GM19467 (cell line): ENCODE data around the gene PDE2A.

Source experiments
- ATAC-seq: cut with Tn5 transposase; IDR thresholded peaks from one replicate; pipeline ENCODE4 v1.9.1; 2021; ENCODE audit warnings: mild to moderate bottlenecking, moderate library complexity; ENCODE audit not compliant: unreplicated experiment

PDE2A gene

DNA sequence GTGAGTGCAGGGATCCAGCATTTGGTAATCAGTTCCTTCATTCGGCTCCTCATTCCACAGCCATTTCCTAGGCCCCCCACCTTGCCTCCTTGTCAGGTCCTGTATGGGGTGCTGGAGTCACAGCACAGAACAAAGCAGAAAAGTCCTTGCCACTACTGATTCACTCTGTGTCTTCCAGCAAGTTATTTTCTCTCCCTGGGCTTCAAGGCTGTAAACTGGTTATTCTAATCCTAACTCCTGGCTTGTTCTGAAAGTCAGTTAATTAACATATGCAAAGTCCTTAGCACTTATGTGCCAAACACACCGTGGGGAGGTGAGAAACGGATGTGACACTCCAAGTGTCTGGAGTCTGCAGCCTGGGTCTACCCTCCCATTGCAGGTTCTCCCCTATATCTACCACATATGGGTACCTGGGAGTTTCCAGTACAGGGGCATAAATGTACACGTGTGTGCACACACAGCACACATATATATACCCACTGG is 30.6 kb upstream of the PDE2A start:
- no peak for ATAC-seq

DNA sequence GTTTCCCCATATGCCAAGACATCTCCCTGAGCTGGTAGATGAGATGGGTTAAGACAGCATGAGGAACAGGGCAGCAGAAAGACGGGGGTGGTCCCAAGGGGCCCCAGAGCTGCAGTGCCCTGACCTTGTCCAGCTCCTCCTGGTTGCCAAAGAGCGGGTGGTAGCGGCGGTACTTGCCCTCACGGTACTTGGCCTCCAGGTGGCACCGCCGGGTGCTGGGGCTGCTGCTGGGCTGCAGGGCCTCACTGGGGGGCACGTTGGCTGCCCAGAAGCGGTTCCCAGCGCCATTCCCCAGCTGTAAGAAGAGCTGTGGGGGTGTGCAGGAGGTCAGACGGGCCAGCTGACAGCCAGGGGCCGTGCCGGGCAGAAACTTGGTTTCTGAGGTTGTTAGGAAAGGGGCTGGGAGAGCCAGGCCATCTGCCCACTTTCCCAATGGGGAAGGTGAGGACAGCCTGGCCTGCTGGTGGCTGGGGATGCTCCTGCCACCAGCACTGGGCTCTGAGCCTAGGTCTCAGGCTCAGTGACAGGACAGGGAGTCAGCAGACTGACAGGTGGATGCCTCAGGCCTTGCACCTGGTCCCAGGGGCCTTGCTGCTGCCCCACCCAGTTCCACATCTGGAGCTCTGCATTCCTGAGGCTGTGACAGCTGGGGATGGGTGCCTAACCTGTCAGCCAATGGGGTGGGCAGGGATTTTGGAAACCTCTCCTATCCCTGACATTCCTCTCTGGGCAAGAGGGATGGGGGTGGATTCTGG is 30.0 kb upstream of the PDE2A start:
- no peak for ATAC-seq

DNA sequence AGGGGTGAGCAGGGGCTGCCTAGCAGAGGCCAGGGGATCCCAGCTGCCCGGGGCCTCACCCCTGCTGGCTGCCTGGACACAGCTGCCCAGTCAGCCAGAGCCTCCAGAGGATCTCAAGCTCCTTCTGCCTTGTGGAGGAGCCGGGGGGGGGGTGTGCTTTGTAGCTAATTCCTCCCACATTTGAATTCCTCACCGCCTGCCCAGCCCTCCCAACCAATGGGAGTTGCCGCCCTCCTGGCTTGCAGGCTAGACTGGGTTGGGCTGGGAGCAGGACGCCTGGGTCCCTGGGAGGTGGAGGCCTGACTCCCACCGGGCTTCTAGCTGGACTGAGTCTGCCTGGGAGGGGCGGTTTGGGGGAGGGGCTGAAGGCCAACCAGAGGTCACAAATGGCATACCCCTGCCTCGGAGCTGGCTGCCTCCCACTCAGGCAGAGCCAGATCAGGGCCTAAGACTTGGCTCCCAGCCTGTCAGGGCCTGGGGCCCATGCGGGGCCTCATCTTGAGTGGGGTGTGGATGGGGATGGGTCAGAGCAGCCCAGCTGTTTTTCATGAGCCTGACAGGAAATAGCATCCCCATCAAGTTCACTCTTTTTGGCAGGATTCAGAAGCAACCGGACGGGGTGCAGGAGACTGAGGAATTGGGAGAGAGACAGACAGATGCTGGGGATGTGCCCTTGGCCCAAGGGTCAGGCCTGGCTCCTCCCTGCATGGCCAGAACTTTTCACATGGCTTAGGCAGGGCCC is 29.2 kb upstream of the PDE2A start:
- ATAC-seq = no peak

DNA sequence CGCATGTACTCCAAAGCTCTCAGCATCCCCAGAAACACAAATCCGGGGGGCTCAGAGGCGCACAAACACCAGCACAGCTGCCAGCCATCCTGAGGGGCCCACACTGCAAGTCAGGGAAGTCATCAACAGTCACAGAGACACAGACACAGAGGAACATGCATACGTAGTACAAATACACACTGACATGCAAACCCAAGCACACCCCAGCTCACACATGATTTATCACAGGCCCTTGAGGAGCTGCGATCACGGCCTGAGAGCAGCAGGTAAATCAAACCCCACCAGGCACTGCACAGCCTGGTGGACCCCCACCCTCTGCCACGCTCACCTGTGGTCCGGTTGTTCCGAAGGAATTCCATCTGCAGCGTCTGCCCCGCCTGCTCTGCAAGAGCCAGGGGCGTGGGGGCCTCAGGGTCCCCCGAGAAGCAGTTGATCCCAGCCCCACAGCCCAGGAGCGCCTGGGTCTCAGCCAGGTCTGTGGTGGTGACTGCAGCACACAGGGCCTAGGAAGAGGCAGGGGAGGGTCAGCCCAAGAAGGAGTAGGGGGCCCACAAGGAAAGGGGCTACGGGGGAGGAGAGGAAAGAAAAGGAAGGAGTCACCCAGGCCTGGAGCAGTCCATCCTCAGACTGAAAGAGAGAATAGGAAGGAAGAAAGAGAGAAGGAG is 28.5 kb upstream of the PDE2A start:
- ATAC-seq = no peak

DNA sequence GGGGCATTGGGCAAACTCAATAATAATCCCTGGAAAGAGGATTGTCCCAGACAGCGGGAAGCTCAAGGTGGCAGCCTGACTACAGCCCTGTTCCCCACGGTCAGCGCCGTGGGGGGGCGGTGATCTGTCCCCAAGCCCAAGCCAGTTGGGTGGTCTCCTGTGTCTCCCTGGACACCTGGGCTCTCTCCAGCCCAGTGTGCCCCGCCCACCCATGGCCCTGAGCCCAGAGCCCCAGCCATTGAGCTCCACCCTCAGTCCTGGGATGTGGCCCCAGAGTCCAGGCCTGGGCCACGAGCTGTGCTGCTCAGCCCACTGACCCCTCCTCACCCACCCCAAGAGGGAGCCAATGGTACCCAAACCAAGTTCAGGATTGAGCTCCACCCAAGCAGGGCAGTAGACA is 27.9 kb upstream of the PDE2A start:
- no peak for ATAC-seq

DNA sequence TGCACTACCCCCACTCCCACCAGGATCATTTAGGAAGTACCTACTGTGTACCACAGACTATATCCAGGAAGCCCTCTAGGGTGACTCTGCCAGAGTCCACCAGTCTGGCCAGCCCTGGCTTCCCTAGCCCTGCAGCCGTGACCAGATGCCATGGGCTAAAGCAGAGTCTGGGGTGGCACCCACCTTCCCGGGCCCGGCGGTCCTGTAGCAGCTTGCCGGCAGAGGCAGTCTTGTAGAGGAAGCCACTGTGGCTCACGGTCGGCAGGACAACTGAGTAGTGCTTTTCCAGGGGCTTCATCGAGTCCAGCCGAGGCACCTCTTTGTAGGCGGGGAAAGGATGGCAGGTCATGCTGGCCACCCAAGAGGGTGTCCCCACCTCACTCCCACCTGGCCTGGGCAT is 27.2 kb upstream of the PDE2A start:
- no peak for ATAC-seq

DNA sequence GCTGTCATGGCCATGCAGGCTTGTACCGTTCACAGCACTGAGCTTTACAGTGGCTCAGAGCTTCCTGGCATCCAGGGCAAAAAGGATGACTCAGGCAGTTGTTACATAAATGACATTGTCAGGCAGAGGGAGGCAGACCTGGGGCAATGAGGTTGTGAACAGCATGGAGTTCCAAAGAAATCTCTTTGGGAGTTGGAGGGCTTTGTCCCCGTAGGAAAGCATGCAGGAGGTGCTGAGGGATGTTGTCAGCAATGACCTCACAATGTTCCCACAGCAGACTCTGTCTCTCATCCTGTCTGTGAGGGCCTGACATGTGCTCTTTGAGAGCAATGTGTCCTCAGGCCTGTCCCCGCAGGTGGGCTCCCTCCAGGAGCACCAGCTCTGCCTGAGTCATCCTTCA is 25.9 kb upstream of the PDE2A start:
- ATAC-seq = no peak

DNA sequence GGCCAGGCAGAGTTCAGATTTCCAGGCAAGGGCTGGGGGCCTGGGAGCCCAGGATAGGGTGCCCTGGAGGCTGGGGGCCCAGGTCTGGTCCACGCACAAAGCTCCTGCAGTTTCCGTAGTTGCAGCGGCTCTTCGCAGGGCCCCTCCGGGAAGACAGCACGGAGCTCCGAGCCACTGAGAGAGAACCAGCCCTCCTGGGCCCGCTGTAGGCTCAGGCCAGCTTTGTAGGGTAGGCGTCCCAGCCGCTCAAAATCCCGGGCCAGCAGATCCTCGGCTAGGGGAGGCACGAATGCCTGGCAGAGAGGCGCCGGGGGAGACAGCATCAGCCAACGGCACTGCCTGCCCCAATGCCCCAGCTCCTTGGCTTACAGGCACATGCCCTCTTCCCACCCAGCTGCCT is 23.6 kb upstream of the PDE2A start:
- ATAC-seq = no peak

DNA sequence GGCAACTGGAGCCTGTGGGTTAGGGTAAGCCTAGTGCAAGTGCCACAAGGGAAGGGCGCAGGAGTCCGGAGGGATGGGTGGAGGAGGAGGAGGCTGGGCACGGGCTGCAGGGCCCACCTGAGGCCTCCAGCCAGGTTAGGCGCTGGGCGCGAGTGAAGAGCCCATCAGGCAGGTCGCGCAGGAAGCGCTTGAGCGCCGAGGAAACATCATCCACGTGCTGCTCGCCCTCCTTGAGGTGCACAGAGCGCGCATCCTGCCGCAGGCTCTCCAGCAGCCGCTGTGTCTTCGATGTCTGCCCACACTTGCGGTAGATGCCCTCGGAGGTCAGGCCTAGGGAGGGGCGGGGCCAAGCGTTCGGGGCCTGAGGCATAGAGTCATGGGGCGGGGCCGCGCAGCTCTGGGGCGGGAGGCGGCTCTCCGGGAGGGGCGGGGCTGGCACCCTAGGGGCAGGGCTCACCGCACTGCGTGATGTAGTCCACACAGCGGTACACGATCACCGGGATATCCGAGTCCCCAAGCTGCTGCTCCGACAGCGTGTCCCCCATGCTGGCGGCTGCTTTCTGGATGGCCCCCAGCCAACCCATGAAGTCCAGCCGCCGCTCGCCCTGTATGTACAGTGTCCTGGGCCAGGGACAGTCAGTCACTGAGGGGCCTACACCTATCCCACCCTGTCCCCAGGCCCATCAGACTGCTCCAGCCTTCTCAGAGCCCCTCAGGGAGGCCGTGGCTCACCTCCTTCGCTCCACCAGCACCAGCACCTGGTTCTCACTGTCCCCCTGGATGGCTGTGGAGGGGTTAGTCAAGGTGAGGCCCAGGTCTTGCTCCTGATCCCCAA is 22.9 kb upstream of the PDE2A start:
- ATAC-seq = no peak

DNA sequence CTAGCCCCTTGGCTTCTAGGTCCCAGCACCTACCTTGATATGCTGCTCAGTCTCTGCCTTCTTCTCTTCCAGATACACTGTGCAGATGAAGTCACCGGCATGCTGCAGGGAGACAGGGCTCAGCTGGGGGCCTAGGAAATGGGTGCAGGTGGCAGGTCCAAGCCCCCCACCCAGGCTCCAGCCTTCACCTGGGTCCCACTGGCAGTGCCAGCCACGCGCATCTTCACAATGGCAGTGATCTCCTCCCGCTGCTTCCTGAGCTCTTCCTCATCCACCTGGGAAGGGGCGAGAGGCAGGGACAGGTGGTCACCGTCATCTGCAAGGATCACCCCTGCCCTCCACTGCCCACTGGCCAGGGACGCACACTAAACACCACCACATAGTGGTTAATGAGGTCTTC is 21.1 kb upstream of the PDE2A start:
- ATAC-seq = no peak

DNA sequence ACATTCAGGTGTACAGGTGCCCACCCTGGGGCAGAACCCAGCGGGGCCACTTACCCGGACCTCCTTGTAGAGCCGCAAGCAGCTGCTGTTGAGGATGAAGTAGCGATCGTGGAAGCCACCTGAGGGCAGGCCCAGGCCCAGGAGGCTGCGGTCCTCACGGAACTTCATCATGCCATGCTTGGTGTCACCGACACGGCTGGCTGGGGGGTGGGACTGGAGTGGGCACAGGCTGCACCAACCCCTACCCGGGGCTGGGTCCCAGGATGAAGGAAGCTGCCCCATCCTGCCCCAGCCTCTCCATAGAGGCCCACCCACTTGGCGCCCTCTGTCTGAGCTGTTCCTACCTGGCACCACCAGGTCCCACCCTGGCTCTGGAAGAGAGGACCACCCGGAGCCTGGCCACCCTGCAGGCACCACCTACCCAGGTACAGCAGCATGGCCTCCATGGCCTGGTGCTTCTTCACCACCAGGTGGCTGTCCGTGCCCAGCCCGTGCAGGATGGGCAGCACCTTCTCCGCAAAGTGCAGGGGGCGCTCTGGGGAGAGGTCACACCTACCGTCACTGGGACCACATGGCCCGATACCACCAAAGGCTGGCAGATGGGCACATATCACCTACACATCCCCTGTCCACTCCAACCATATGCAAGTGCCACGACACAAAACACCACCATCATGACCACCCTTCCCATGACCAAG is 19.2 kb upstream of the PDE2A start:
- ATAC-seq = no peak

DNA sequence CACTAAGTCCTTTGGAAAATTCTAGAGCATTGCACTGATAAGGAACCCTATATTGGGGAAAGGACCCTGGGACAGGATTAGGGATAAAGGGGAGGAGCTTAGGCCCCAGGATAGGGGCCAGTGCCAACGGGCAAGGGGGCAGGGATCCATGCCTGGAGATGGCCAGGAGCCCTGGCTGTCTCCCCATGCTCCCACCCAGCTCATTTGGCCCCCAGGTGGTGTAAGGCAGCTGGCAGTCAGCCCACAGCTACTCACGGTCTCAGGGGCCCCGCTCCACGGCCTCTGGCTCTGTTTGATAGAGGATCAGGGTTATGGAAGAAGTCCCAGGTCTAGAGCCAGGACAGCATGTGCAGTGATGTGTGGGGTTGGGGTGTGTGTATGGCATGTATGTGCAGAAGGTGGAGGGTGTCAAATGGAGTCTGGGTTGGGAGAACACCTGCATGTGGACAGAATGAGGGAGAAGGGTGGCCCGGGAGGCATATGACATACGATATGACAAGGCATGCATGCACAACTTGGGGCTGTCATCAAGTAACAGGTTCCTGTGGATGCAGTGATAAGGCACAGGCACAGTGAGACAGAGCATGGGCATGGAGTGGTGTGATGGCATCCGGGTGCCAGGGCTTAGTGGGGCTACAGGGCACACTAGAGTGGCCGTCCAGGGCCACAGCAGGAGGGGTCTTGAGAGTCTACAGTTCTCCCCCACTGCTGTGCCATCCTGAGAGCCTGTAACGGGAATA is 18.4 kb upstream of the PDE2A start:
- ATAC-seq = no peak

DNA sequence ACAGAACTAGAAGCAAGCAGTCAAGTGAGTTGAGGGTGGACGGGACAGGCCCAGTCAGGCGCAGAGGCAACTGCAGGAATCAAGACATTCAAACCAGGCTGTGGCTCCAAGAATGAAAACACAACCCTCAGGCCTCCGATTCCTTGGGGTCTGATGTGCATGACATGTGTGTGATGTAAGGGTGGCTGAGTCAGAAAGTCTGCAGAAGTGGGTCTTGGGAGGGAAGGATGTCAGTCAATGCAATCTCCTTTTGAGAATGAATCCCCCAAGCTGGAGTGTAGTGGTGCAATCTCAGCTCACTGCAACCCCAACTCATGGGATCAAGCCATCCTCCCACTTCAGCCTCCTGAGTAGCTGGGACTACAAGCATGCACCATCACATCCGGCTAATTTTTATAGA is 15.9 kb upstream of the PDE2A start:
- no peak for ATAC-seq

DNA sequence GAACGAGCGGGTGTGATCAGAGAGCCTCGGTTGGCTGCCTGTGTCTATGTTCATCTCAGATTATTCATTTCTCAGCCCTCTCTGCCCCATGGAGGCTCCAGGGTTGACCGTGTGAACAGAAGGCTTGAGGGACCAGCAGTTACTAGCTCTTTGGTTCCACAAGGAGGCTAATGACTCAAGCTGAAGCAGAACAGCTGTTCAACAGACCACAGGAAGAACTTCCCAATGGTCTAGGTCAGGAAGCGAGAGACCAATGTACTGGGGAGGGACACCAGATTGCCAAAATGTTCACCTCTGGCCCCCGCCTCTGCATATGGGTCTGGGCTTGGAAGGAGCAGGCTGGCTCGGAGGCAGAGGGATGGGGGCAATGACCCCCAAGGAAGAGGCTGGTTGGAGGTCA is 14.7 kb upstream of the PDE2A start:
- no peak for ATAC-seq

DNA sequence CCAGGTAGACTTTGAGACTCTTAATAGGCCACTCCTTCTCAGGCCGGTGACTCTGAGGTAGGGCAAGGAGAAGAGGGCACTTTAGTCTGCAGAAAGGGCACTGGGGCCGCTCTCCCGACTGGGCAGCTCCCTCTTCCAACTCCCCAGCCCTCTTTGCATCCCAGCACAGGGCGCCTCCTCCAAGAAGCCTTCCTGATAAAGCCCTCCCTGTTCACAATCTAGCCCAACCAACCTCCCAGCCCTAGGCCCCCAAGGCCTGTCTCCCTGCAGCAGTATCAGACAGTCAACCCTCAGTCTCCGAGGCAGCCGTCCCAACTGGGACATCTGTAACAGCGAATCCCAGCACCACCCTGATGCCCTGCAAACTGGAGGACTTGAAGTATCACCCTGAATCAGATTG is 14.3 kb upstream of the PDE2A start:
- no peak for ATAC-seq

DNA sequence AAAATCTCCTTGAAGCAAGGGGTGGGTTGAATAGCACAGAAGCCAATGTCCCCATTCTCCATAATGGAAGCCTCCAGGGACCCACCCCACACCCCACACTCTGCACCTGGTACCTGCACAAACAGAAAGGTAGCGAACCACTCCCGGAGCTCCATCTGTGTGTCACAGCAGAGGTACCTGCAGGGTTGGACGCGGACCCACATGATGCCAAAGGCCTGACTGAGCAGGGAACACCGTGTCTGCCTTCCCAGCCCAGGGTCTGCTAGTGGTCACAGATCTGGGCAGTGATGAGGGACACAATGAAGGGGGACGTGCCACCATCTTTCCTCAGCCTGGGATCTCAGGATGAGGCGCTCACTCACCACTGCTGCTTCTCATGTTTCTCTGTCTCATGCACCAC is 13.1 kb upstream of the PDE2A start:
- ATAC-seq = no peak

DNA sequence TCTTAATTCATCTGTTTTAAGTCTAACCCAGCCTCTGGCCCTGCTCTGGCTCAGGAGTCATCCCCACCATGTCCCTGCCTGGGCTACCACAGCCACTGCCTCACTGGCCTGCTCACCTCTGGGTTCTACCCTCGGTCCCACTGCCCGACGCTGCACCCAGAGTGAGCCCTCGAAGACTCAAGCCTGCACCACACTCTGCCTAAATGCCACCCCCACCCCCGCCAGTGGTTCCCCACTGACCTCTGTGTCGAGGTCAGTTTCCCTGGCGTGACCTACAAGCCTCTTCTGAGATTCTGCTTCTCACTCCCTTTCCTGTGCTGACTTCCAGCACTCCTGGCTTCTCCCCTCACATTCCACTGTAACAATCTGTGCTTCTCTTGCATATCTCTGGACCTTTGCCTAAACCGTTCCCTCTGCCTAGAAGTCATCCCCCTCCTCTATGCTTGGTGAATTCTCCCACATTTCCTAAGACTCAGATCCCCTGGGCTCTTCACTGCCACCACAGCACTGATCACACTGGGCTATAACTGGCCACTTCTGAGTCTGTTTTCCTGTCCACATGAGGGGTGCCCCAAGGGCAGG is 12.5 kb upstream of the PDE2A start:
- no peak for ATAC-seq

DNA sequence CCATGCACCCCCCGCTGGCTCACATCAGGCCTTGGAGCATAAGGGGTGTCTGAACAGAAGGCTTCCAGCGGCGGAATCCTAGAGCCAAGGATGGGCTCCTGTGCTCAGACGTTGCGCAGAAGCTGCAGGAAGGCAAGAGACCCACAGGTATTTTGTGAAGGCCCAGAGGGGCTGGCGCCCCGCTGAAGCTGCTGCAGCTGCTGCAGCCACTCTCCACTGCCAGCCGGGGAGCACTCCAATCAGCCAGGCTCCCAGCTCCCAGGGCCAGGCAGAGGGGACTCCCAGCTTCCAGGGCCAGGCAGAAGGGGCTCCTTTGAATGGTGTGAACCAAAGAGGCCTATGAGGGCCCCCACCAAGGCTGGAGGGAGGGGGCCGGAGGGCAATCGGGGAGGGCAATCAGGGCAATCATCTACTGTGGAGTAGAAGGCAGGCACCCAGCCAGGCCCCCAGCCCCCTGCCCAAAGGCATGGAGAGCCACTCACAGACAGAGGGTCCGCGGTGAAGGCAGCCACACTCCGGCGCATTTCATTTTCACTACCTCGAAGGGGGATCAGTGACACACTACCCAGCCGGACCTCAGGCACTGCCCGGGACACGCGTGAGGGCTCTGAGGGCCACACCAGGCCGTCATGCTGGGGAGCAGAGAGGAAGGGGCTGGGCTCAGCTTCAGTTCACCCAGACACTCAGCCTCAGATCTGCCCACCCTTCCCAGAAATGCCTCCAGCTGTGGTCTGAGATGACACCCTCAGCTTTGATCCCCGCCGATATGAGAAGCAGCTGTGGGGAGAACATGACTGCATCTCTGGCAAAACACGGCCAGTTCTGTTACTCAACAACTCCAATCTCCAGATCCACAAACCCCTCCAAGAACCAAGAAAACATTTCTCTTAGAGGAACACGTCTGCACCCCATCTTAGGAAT is 11.6 kb upstream of the PDE2A start:
- ATAC-seq = no peak
